Gastrocnemius medialis (tissue), 4 donors: ENCODE results near the gene CD7. TPM values are rescaled to one million over a fixed set of nuclear protein-coding genes. Genes with fewer than 3 reads are reported as not detected.
A peak's percentile ranks its signal among the peaks of the same experiment; 100 is the strongest.

ENCODE experiments used
- ATAC-seq, 2 donors: fragments of 150-250 bp; one replicate each; pipeline ENCODE4 v1.9.1; 2016
- DNase-seq, 2 donors: peaks; one replicate each; pipeline ENCODE4 v3.0.0-alpha.2; 2019
- H3K27ac ChIP-seq, 4 donors: fragments of 200-600 bp; sonication (generic); 1 replicate in 1 of 4; 2 replicates in 3 of 4; pipeline ENCODE4 v1.5.1; 2016 to 2018; ENCODE audit warnings: mild to moderate bottlenecking in 2 of 4, moderate library complexity in 1 of 4
- H3K27me3 ChIP-seq, 3 donors: fragments of 200-600 bp; sonication (generic) in 2 of 3; 1 replicate in 1 of 3; 2 replicates in 2 of 3; pipeline versions ENCODE4 v1.5.1 to v1.6.0; 2016 to 2019; ENCODE audit warnings: mild to moderate bottlenecking in 1 of 3, moderate library complexity in 1 of 3
- H3K36me3 ChIP-seq, 2 donors: fragments of 200-600 bp; sonication (generic) in 1 of 2; one replicate each; pipeline ENCODE4 v1.5.1; 2017 to 2018
- H3K4me1 ChIP-seq, 2 donors: fragments of 200-600 bp; sonication (generic) in 1 of 2; one replicate each; pipeline ENCODE4 v1.5.1; 2016 to 2017; ENCODE audit warnings: mild to moderate bottlenecking in 2 of 2
- H3K4me3 ChIP-seq, 4 donors: fragments of 200-600 bp; sonication (generic) in 3 of 4; 1 replicate in 1 of 4; 2 replicates in 3 of 4; pipeline ENCODE4 v1.5.1; 2016 to 2019; ENCODE audit warnings: mild to moderate bottlenecking in 2 of 4
- H3K9me3 ChIP-seq, 3 donors: fragments of 200-600 bp; sonication (generic) in 2 of 3; 1 replicate in 1 of 3; 2 replicates in 2 of 3; pipeline ENCODE4 v1.5.1; 2016 to 2019
- POLR2A ChIP-seq, 2 donors: fragments of 450-650 bp; IDR thresholded peaks; one replicate each; pipeline ENCODE4 v1.6.1; 2017; ENCODE audit warnings: antibody characterized with exemption in 2 of 2, mild to moderate bottlenecking in 2 of 2, moderate library complexity in 2 of 2
- in situ Hi-C, 4 donors: fragments of 200-750 bp; cut with MboI; loops; one replicate each; pipeline versions ENCODE4 v1.15.0 to v1.8.0; 2017; ENCODE audit warnings: low sequenced_read_pairs in 4 of 4
- intact Hi-C: fragments of 100-400 bp; cut with DNase I; formaldehyde crosslinking; loops from one replicate; pipeline ENCODE4 v1.15.1; 2023; ENCODE audit warnings: low total_unique reads
- total RNA-seq, 4 donors: library from RNA; depleted of rRNA; stranded (reverse); fragments of >200 nt; gene quantifications; one replicate each; pipeline versions ENCODE4 v1.1.0 to v1.2.3, GENCODE V29; 2016
- TF ChIP-seq, protein P1 (sequence below), 5 experiments: fragments of 450-650 bp in 3 of 5; fragments of 200-600 bp in 2 of 5; sonication (generic) in 2 of 5; IDR thresholded peaks in 4 of 5; conservative IDR thresholded peaks in 1 of 5; 1 replicate in 4 of 5; 2 replicates in 1 of 5; pipeline ENCODE4 v1.5.1; 2016 to 2019; ENCODE audit warnings: antibody characterized with exemption in 5 of 5, mild to moderate bottlenecking in 3 of 5, moderate library complexity in 3 of 5

CD7 gene
- total RNA-seq, 4 donors from 2014 or later: 1.7 TPM; not detected in 3

DNA sequence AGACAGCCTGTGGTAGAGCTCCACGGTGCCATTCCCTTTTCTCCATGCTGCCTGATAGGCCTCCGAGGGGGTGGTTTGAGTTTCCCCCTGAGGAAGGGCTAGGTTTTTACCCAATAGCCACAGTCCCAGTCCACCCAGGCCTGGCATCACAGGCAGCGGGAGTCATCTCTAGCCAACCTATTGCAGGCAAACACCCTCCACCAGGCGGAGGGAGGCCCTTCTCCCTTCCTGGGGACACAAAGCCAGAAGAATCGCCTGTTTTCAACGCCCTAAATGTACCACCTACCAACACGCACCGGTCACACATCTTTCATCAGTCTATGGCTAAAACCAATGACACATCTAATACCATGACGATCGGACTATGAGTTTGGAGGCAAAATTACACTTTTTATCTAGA lies 51.3 kb downstream of the CD7 start:
- Histone ChIP-seq H3K4me1 (peaks cover 46 to 49% of the 10 kb centered on the region in 2 donors), H3K9me3 (no peaks in the 10 kb centered on the region), H3K27me3 (no peaks in the 10 kb centered on the region), H3K36me3 (peaks cover 0 to 46% of the 10 kb centered on the region in 2 donors), H3K4me3 (no peak overlapping the region), H3K27ac (peak overlapping the region; percentile 99 to 100 (median 100))
- DNase-seq: no peak
- TF ChIP-seq, protein P1, sequence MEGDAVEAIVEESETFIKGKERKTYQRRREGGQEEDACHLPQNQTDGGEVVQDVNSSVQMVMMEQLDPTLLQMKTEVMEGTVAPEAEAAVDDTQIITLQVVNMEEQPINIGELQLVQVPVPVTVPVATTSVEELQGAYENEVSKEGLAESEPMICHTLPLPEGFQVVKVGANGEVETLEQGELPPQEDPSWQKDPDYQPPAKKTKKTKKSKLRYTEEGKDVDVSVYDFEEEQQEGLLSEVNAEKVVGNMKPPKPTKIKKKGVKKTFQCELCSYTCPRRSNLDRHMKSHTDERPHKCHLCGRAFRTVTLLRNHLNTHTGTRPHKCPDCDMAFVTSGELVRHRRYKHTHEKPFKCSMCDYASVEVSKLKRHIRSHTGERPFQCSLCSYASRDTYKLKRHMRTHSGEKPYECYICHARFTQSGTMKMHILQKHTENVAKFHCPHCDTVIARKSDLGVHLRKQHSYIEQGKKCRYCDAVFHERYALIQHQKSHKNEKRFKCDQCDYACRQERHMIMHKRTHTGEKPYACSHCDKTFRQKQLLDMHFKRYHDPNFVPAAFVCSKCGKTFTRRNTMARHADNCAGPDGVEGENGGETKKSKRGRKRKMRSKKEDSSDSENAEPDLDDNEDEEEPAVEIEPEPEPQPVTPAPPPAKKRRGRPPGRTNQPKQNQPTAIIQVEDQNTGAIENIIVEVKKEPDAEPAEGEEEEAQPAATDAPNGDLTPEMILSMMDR (IDR thresholded peaks at IDR 0.05 in 4 of 5, conservative IDR thresholded peaks at IDR 0.05 in 1 of 5): no peak
- TF ChIP-seq POLR2A (IDR thresholded peaks at IDR 0.05): no peak
- intact Hi-C loops (loop anchor here (2.0 kb wide), 1 partner anchor 23 kb away; no protein-coding TSS in a partner anchor), in situ Hi-C loops (no loop called here)
- no peak for ATAC-seq

Other genes starting within 250 kb of the CD7 start
- 10 to 100 TPM; 16.3 to 34.5 (median 26.3) TPM for gene FASN, start 219.4 kb downstream of the CD7 start, total RNA-seq
- 10 to 100 TPM in 1 of 4 donors, 1 to 10 TPM in 3; 3.7 to 11.3 (median 5.1) TPM for gene CCDC57, start 104.8 kb downstream of the CD7 start, total RNA-seq
- gene SLC16A3, start 88.6 kb downstream of the CD7 start, total RNA-seq: 100 to 1,000 TPM in 2 of 4 donors, 10 to 100 TPM in 2; 46.0 to 173 (median 126) TPM
- gene CSNK1D, start 43.9 kb downstream of the CD7 start, total RNA-seq: 10 to 100 TPM; 34.0 to 55.2 (median 47.3) TPM
- gene SECTM1, start 16.2 kb upstream of the CD7 start, total RNA-seq: 1 to 10 TPM; 3.3 to 9.5 (median 5.6) TPM
- gene TEX19, start 41.6 kb upstream of the CD7 start, total RNA-seq: under 1 TPM in 1 of 4 donors, not detected in 3; 0.40 TPM
- gene UTS2R, start 54.2 kb upstream of the CD7 start, total RNA-seq: not detected
- 10 to 100 TPM; 15.5 to 35.1 (median 22.5) TPM for gene HEXD, start 100.7 kb upstream of the CD7 start, total RNA-seq
- 10 to 100 TPM; 25.8 to 72.1 (median 27.7) TPM for gene OGFOD3, start 101.0 kb upstream of the CD7 start, total RNA-seq
- 10 to 100 TPM; 17.3 to 29.8 (median 19.3) TPM for gene CYBC1, start 133.1 kb upstream of the CD7 start, total RNA-seq
- gene NARF, start 141.1 kb upstream of the CD7 start, total RNA-seq: 10 to 100 TPM; 29.6 to 63.4 (median 49.0) TPM
- 100 to 1,000 TPM in 1 of 4 donors, 10 to 100 TPM in 3; 70.7 to 109 (median 85.0) TPM for gene FOXK2, start 202.1 kb upstream of the CD7 start, total RNA-seq